Ishikawa (cell line): ENCODE results near the gene BLM.

Source experiments
- EGR1 ChIP-seq: IDR thresholded peaks from 2 replicates; pipeline ENCODE4 v1.6.1; 2012
- EP300 ChIP-seq: IDR thresholded peaks from 2 replicates; pipeline ENCODE4 v1.6.1; 2012; ENCODE audit warnings: borderline replicate concordance
- NFIC ChIP-seq: IDR thresholded peaks from 2 replicates; pipeline ENCODE4 v1.6.1; 2012
- RAD21 ChIP-seq: IDR thresholded peaks from 2 replicates; pipeline ENCODE4 v1.6.1; 2012; ENCODE audit warnings: low read depth
- YY1 ChIP-seq: IDR thresholded peaks from 2 replicates; pipeline ENCODE4 v1.6.1; 2012; ENCODE audit warnings: low read depth
- ZBTB7A ChIP-seq: IDR thresholded peaks from 2 replicates; pipeline ENCODE4 v1.6.1; 2012; ENCODE audit warnings: low read depth
- TF ChIP-seq, protein P1 (sequence below): IDR thresholded peaks from 2 replicates; pipeline ENCODE4 v1.6.1; 2012
- TF ChIP-seq, protein P2 (sequence below): IDR thresholded peaks from 2 replicates; pipeline ENCODE4 v1.6.1; 2012; ENCODE audit warnings: low read depth, mild to moderate bottlenecking
- TF ChIP-seq, protein P3 (sequence below): IDR thresholded peaks from 2 replicates; pipeline ENCODE4 v1.6.1; 2012

DNA sequence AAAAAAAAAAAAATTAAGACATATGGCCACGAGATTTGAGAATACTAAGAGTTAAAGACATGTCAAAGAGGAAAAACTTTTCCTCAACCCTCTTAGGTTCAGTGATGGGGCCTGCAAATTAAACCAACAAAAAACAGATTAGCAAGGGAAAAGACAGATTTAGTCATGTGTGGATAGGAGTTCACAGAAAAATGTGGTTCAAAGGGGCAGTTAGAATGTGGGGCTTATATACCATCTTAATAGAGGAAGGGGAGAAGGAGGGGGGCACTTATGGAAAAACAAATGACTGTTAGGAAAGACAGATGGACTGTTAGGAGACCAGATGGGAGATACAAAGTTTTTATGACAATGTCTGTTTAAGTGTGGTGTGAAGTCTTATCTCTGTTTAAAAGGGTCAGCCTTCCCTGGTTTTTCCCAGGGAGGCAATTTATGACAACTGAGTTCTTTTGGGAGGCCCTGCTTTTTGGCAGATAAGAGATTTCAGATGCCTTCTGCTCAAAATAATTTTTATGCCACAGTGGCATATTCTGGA, 82.6 kb downstream of the BLM start:
- TF ChIP-seq ZBTB7A (no peak), EP300 (no peak), RAD21 (no peak), NFIC (no peak), EGR1 (no peak), YY1 (no peak)
- TF ChIP-seq, protein P1, sequence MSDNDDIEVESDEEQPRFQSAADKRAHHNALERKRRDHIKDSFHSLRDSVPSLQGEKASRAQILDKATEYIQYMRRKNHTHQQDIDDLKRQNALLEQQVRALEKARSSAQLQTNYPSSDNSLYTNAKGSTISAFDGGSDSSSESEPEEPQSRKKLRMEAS = no peak
- TF ChIP-seq, protein P2, sequence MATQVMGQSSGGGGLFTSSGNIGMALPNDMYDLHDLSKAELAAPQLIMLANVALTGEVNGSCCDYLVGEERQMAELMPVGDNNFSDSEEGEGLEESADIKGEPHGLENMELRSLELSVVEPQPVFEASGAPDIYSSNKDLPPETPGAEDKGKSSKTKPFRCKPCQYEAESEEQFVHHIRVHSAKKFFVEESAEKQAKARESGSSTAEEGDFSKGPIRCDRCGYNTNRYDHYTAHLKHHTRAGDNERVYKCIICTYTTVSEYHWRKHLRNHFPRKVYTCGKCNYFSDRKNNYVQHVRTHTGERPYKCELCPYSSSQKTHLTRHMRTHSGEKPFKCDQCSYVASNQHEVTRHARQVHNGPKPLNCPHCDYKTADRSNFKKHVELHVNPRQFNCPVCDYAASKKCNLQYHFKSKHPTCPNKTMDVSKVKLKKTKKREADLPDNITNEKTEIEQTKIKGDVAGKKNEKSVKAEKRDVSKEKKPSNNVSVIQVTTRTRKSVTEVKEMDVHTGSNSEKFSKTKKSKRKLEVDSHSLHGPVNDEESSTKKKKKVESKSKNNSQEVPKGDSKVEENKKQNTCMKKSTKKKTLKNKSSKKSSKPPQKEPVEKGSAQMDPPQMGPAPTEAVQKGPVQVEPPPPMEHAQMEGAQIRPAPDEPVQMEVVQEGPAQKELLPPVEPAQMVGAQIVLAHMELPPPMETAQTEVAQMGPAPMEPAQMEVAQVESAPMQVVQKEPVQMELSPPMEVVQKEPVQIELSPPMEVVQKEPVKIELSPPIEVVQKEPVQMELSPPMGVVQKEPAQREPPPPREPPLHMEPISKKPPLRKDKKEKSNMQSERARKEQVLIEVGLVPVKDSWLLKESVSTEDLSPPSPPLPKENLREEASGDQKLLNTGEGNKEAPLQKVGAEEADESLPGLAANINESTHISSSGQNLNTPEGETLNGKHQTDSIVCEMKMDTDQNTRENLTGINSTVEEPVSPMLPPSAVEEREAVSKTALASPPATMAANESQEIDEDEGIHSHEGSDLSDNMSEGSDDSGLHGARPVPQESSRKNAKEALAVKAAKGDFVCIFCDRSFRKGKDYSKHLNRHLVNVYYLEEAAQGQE = no peak
- TF ChIP-seq, protein P3, sequence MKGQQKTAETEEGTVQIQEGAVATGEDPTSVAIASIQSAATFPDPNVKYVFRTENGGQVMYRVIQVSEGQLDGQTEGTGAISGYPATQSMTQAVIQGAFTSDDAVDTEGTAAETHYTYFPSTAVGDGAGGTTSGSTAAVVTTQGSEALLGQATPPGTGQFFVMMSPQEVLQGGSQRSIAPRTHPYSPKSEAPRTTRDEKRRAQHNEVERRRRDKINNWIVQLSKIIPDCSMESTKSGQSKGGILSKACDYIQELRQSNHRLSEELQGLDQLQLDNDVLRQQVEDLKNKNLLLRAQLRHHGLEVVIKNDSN = no peak
